ENCODE results near the gene ANKRD35. TPM values are rescaled to one million over a fixed set of nuclear protein-coding genes. Genes with fewer than 3 reads are reported as not detected.

The ANKRD35 gene, protein sequence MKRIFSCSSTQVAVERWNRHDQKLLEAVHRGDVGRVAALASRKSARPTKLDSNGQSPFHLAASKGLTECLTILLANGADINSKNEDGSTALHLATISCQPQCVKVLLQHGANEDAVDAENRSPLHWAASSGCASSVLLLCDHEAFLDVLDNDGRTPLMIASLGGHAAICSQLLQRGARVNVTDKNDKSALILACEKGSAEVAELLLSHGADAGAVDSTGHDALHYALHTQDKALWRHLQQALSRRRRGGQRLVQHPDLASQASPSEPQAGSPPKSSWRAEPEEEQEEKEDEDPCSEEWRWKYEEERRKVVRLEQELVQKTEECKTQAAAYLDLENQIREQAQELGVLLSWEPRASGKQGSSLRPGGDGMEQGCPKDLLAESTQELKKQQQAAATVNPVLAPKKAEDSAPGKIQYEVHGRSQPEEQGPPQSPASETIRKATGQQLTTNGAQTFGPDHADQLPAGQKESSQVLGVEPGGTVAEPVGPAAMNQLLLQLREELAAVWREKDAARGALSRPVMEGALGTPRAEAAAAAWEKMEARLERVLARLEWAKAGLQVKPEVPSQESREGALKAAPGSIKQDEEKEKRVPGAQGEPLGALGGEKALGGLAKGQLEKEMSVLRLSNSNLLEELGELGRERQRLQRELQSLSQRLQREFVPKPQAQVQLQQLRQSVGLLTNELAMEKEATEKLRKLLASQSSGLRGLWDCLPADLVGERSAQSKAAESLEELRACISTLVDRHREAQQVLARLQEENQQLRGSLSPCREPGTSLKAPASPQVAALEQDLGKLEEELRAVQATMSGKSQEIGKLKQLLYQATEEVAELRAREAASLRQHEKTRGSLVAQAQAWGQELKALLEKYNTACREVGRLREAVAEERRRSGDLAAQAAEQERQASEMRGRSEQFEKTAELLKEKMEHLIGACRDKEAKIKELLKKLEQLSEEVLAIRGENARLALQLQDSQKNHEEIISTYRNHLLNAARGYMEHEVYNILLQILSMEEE
- 0.03 to 0.08 TPM (median 0.05 TPM) in 5 replicates for total RNA-seq (2022; extraction: Qiagen RNA extraction)

DNA sequence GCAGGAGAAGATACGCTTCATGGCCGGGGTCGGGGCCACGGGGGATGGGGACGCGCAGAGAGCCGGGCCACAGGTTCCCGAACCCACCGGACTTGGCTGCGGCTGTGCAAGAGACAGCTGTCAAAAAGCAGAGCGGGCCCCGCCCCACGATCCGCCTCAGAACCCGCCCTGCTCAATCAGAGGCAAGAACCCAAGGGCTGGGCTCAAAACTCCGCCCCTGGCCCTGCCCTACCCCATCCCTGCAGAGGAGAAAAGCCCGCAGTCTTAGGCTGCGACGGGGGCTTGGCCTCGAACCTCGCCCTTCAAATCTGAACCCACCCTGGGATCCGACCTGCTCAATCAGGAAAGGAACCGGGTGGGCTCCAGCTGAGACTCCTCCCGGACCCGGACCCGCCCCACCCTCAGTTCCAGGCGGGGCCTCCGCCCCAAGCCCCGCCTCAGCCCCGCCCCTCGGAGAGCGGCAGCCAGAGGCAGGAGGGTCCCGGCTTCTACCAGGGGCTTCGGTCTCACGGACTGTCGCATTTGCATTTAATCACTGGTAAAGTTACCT is at the start of gene ANKRD35:
Gene ANKRD35 (minus strand): TSS at position 129 of the 550 bp plus-strand sequence. CDS start 108 bp downstream, at position 21.

DNA sequence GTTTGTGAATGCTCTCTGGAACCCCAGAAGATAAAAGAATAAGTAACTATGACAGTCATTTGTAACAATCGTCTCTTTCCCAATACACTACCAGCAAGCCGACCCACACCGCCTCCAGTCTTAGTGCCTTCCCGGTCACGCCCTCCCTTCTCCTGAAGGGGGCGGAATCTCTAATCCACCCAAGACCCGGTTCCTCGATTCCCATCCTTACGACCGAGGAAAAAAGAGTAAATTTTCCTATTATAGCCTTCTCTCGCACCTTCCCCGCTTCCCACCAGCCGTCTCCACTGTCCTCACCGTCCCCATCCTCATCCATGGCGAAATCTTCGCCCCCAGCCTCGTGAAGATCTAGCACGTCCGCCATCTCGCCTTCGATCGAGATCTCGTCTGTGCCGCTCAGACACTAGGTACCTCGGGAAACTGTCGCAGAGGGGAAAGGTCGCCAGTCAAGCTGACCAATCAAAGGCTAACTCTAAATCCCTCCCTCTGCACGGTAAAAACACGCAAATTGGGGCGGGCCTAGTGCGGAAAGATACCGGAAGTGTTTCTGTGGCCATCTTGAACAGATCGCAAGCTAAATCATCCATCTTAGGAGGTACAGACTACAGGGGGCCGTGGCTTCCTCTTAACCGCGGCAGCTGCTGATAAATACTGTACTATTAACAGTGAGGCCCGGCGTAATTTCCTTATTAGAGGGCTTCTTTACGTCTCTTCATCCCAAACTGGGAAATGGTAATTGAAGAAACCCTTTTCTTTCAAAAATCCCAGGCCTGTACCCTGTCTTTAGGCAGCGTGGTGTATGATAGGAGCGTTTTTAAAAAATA is 41.6 kb upstream of the ANKRD35 start, which contains the start of gene RBM8A:
Gene RBM8A (minus strand): TSS at position 422 of the 824 bp plus-strand sequence. CDS start 58 bp downstream, at position 364.

DNA sequence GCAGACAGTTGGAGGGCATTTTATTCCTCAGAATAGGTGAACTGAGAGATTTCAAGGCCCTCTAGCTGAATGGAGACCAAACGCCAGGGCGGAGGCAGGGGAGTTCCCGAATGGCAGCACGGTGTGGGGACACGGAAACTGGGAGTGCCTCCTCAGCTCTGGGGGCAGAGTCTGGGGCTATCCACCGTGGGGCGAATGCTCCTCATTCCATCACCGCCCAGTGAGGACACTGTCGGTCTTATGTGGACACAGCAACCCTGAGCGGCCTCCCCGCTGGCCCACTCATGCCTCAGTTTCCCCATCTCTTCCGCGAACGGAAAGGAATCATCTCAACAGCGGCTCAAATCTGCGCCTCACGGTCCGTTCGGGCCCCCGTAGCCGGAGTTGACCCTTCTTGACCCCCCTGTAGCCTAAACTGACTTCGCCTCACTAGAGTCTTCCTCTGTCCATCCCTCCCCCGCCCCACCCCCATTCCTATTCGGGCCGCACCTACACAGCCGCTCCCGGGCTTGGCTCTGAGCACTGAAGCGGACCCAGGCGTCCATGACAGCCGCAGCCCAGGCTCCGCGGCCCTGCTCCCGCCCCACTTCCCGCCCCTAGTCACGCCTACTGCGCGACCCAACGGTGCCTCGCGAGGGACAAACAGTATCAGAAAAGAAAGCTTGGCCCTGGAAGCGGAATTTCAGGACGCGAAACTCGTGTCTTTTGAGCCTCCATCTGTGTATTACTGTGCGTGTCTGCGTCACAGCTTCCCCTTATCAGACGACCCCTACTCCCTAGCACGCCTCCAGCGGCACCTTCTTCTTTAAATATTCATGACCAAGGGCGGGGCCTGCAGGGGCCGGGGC is 32.7 kb upstream of the ANKRD35 start, which contains the start of gene PEX11B:
Gene PEX11B (minus strand): TSS at position 574 of the 848 bp plus-strand sequence. CDS start 29 bp downstream, at position 545.

DNA sequence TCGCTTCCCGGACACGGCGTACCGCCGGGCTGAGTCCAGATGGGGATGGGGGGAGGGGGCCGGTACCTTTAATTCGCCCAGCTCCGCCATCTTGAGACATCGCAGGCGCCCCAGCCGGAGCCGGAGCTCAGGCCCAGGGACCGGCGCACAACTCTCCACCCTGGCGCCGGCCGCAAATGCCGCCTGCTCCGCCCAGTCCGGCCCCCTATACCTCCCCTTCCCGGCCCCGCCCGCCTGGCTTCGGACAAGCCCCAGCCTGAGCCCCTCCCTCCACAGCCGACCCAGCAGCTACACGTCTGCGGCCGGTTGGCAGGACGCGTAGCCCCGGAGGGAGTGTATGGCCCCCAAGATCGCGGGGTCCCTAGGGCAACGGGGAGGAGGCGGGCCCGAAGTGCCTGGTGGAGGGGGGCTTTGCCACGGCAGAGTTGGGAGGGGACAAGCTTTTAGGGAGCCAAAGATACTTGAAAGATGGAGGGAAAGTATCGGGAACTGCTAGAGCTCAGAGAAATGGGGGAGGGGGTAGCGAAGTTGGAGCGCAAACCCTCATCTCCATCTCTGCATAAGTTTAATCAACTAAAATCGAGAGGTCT is 26.7 kb downstream of the ANKRD35 start, which contains the start of gene PIAS3:
Gene PIAS3 (minus strand): TSS at position 181 of the 590 bp plus-strand sequence. CDS start 91 bp downstream, at position 90.

DNA sequence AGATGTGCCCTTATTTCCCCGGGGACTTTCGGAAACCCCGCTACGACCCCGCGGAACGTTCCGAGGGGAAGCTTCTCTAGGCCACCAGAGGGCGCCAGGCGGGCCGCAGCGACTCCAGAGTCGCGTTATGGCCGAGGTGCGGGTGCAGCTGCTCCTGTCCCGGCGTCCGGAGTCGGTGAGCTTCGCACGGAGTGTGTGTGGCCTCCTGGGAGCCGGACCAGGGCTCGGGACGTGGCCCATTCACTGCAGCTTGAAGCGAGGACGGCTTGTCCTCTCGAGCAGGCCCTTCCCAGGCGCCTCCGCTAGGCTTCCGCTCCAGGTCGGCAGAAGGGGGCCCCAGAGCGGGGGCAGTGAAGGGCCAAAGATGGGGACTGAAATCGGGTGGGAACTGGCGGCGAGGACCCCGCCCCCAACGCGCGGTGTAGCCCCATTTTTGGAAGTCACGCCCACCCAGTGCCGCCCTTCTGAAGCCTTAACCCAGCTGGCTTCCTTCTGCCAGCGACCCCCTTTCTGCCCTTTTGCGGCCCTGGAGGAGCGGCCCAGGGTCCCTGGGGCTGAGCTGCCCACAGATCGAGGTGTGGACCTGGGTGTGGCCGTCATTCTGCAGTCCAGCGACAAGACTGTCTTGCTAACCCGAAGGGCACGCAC is 40.0 kb downstream of the ANKRD35 start, which contains the start of gene NUDT17:
Gene NUDT17 (plus strand): TSS at position 117 of the 648 bp plus-strand sequence. CDS start 11 bp downstream, at position 128.

DNA sequence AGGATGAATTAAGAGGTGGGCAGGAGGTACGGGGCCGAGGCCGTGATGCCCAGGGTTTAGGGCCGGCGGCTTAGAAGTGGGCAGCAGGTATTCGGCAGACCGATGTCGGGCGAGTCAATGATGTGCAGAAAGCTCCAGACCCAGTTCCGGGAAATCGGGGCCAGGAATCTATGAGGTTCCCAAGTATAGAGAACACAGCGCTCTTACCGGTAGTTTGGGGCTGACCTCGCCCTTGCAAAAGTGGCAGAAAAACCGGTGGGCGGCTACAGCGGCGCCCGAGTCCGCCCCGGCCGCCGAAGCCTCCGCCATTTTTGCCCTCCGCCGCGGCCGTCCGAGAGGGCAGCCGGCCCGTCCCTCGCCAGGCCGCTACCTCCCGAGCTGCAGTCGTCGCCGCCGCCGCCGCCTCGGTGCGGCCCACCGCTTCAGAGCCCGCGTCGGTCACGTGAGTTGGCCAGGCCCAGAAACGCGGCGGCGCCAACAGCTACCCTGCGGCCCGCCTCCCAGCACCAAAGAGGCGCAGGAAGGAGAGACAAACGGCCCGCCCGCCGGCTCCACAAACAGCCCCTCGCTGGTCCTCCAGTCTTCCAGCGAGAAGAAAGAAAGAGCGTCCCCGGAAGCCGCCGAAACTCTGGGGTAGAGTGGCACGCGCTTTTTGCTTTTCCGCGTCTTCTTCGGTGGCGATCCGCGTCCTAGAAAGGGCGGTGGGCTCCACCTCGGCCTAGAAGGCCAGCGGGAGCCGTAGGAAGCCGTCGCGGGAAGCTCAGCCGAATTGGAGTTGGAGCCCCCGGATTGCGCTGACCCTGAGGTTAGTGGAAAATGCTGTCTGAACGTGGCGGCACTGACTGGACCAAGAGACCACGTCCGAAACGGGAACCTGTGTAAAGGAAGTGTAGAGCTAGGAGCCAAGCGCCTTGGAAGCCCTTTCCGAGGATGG is 61.8 kb downstream of the ANKRD35 start, which contains the start of the genes POLR3C and RNF115:
Gene POLR3C (plus strand): TSS at position 636 of the 934 bp plus-strand sequence. CDS start 1,577 bp downstream, outside the sequence.
Gene RNF115 (minus strand): TSS at position 531 of the 934 bp plus-strand sequence. CDS start 222 bp downstream, at position 309.

Other genes with a start within 250 kb of the ANKRD35 start
- gene PDZK1, start 178.5 kb downstream of the ANKRD35 start, total RNA-seq (2022; extraction: Qiagen RNA extraction) = 0.59 to 1.2 TPM (median 0.90 TPM) in 5 replicates
- gene CD160, start 166.4 kb downstream of the ANKRD35 start, total RNA-seq (2022; extraction: Qiagen RNA extraction) = 0.08 TPM in 1 of 5 replicates, not detected in the others
- 11.2 to 13.9 TPM (median 13.5 TPM) in 5 replicates for gene RNF115, start 61.8 kb downstream of the ANKRD35 start, total RNA-seq (2022; extraction: Qiagen RNA extraction)
- gene POLR3C, start 61.7 kb downstream of the ANKRD35 start, total RNA-seq (2022; extraction: Qiagen RNA extraction) = 34.7 to 43.8 TPM (median 38.0 TPM) in 5 replicates
- 6.5 to 8.0 TPM (median 7.1 TPM) in 5 replicates for gene NUDT17, start 40.2 kb downstream of the ANKRD35 start, total RNA-seq (2022; extraction: Qiagen RNA extraction)
- 38.1 to 48.3 TPM (median 41.7 TPM) in 5 replicates for gene PIAS3, start 26.8 kb downstream of the ANKRD35 start, total RNA-seq (2022; extraction: Qiagen RNA extraction)
- gene ITGA10, start 24.2 kb upstream of the ANKRD35 start, total RNA-seq (2022; extraction: Qiagen RNA extraction) = 1.4 to 2.1 TPM (median 2.0 TPM) in 5 replicates
- 32.2 to 39.7 TPM (median 37.6 TPM) in 5 replicates for gene PEX11B, start 32.9 kb upstream of the ANKRD35 start, total RNA-seq (2022; extraction: Qiagen RNA extraction)
- 218 to 249 TPM (median 223 TPM) in 5 replicates for gene RBM8A, start 41.6 kb upstream of the ANKRD35 start, total RNA-seq (2022; extraction: Qiagen RNA extraction)
- 11.1 to 17.0 TPM (median 12.6 TPM) in 5 replicates for gene LIX1L, start 72.2 kb upstream of the ANKRD35 start, total RNA-seq (2022; extraction: Qiagen RNA extraction)
- gene ANKRD34A, start 78.7 kb upstream of the ANKRD35 start, total RNA-seq (2022; extraction: Qiagen RNA extraction) = 0.18 to 0.53 TPM (median 0.27 TPM) in 5 replicates
- gene POLR3GL, start 78.8 kb upstream of the ANKRD35 start, total RNA-seq (2022; extraction: Qiagen RNA extraction) = 11.1 to 13.3 TPM (median 12.1 TPM) in 5 replicates
- gene TXNIP, start 110.7 kb upstream of the ANKRD35 start, total RNA-seq (2022; extraction: Qiagen RNA extraction) = 0.21 to 0.56 TPM (median 0.50 TPM) in 5 replicates
- not detected in 5 replicates for gene HJV, start 135.9 kb upstream of the ANKRD35 start, total RNA-seq (2022; extraction: Qiagen RNA extraction)